Right lobe of liver (tissue), 6 donors: ENCODE measurements around the gene KIF1A. TPM values are rescaled to one million over a fixed set of nuclear protein-coding genes. Genes with fewer than 3 reads are reported as not detected.
"Not testable (repeated sequence)": the region's sequence is repeated elsewhere in the genome, so short reads cannot be mapped to it uniquely, and the experiment has no call there.

Source experiments
- ATAC-seq, 4 donors: fragments of 200-7000 bp; cut with Tn5 transposase; one replicate each; pipeline ENCODE4 v1.9.1; 2020; ENCODE audit warnings: mild to moderate bottlenecking in 4 of 4, moderate library complexity in 4 of 4
- DNase-seq, 3 donors: peaks; one replicate each; pipeline ENCODE4 v3.0.0-alpha.2; 2020
- H3K27ac ChIP-seq, 3 donors: fragments of 200-600 bp; one replicate each; pipeline ENCODE4 v1.8.0; 2022
- H3K27me3 ChIP-seq, 2 donors: fragments of 200-600 bp; one replicate each; pipeline ENCODE4 v1.8.0; 2022
- H3K36me3 ChIP-seq, 4 donors: fragments of 200-600 bp; sonication (generic) in 1 of 4; one replicate each; pipeline versions ENCODE4 v1.5.1 to v1.8.0; 2017 to 2022; ENCODE audit warnings: control low read depth in 1 of 4
- H3K4me1 ChIP-seq, 4 donors: fragments of 200-600 bp; sonication (generic) in 1 of 4; one replicate each; pipeline versions ENCODE4 v1.5.1 to v1.8.0; 2017 to 2022; ENCODE audit warnings: control low read depth in 1 of 4
- H3K4me3 ChIP-seq, 3 donors: fragments of 200-600 bp; one replicate each; pipeline ENCODE4 v1.8.0; 2022
- H3K9me3 ChIP-seq, 4 donors: fragments of 200-600 bp; sonication (generic) in 1 of 4; one replicate each; pipeline versions ENCODE4 v1.5.1 to v1.8.0; 2017 to 2022; ENCODE audit warnings: control low read depth in 1 of 4
- POLR2A ChIP-seq: fragments of 450-650 bp; IDR thresholded peaks from one replicate; pipeline ENCODE4 v1.6.1; 2017; ENCODE audit warnings: antibody characterized with exemption, mild to moderate bottlenecking
- WGBS: methylation state at CpG from one replicate; pipeline ENCODE4 v1.1.6; 2018; ENCODE audit warnings: low coverage, low lambda C conversion rate; ENCODE audit not compliant: insufficient coverage; ENCODE audit errors: missing lambda C conversion rate; 5-methylcytosine and 5-hydroxymethylcytosine counted together
- intact Hi-C, 2 donors: fragments of 100-400 bp; cut with DNase I; formaldehyde crosslinking; loops; one replicate each; pipeline versions ENCODE4 v1.11.2 to v1.14.1; 2022
- total RNA-seq, 6 experiments: library from RNA; depleted of rRNA in 2 of 6; stranded (reverse); fragments of >200 nt in 2 of 6; fragmentation: NEBNext Ultra II Directional in 3 of 6; extraction: Animal tissue kit (Norgen Biotek cat#: 25700) in 3 of 6; gene quantifications; one replicate each; pipeline versions ENCODE4 v1.1.0 to v1.2.4, GENCODE V29; 2016 to 2023
- TF ChIP-seq, protein P1 (sequence below), 4 donors: fragments of 200-600 bp in 3 of 4; fragments of 450-650 bp in 1 of 4; IDR thresholded peaks; one replicate each; pipeline versions ENCODE4 v1.5.1 to v1.8.0; 2016 to 2022; ENCODE audit warnings: antibody characterized with exemption in 4 of 4, mild to moderate bottlenecking in 2 of 4
- donor health status: DM: no; HTN: yes; CAD: no.
- donor health status: DM: no; HTN: no; CAD: no.
- donor health status: DM: no; HTN: no; CAD: no.
- donor health status: DM: no; HTN: yes; CAD: no.
- donor health status: DM: no; HTN: yes; CAD: no.

KIF1A gene
- total RNA-seq, 6 experiments from 2014 or later, result 0.31 to 0.87 (median 0.56) TPM

DNA sequence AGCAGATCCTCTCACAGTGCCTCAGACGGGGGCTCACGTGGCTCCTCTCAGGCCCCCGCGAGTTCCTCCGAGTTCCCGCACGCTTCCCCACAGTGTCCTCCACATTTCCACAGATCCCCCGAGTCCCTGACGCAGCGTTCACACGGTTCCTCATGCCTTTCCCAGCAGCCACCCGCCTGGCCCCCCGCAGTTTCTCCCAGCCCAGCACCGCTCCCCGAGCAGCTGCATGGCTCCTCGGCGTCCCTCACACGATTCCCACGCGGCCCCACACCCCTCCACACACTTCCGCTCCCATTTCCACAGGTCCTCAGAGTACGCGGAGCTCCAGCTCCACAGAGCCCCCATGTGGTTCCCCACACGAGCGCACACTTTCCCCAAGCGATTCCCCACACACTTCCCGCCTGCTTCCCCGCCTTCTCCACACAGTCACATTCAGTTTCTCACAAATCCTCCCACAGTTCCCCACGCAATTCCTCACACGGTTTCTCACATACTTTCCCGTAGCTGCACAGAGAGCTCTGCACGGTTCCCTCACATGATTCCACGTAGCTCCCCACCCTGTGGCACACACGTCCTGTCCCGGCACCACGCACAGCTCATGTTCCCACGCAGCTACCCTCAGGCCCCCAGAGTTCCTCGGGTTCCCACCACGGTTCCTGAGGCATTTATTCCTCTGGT is 39.9 kb downstream of the KIF1A start:
- WGBS, result 67% methylated on average over 29 of the region's 39 CpGs
- intact Hi-C loops, result no loop called here
- Histone ChIP-seq H3K4me3 (no peak overlapping the region), H3K36me3 (no peaks in the 10 kb centered on the region), H3K4me1 (no peaks in the 10 kb centered on the region), H3K27me3 (no peaks in the 10 kb centered on the region), H3K9me3 (no peaks in the 10 kb centered on the region), H3K27ac (no peak overlapping the region)
- TF ChIP-seq, protein P1, sequence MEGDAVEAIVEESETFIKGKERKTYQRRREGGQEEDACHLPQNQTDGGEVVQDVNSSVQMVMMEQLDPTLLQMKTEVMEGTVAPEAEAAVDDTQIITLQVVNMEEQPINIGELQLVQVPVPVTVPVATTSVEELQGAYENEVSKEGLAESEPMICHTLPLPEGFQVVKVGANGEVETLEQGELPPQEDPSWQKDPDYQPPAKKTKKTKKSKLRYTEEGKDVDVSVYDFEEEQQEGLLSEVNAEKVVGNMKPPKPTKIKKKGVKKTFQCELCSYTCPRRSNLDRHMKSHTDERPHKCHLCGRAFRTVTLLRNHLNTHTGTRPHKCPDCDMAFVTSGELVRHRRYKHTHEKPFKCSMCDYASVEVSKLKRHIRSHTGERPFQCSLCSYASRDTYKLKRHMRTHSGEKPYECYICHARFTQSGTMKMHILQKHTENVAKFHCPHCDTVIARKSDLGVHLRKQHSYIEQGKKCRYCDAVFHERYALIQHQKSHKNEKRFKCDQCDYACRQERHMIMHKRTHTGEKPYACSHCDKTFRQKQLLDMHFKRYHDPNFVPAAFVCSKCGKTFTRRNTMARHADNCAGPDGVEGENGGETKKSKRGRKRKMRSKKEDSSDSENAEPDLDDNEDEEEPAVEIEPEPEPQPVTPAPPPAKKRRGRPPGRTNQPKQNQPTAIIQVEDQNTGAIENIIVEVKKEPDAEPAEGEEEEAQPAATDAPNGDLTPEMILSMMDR (IDR thresholded peaks at IDR 0.05), result no peak
- no peak for TF ChIP-seq POLR2A
- DNase-seq, result no peak
- ATAC-seq, result no peak

DNA sequence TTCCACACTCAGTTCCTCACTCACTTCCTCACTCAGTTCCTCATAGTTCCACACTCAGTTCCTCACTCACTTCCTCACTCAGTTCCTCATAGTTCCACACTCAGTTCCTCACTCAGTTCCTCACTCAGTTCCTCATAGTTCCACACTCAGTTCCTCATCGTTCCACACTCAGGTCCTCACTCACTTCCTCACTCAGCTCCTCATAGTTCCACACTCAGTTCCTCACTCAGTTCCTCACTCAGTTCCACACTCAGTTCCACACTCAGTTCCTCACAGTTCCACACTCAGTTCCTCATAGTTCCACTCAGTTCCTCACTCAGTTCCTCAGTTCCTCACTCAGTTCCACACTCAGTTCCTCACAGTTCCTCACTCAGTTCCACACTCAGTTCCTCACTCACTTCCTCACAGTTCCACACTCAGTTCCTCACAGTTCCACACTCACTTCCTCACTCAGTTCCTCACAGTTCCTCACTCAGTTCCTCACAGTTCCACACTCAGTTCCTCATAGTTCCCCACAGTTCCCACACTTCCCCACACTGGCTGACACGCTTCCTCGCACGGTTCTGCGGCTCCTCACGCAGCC is 40.7 kb downstream of the KIF1A start:
- H3K27me3 ChIP-seq, H3K27ac ChIP-seq, H3K9me3 ChIP-seq, DNase-seq, ATAC-seq, H3K36me3 ChIP-seq, H3K4me1 ChIP-seq, H3K4me3 ChIP-seq, intact Hi-C loops: not testable (repeated sequence)
- 75% methylated on average over 6 of the region's 6 CpGs for WGBS

DNA sequence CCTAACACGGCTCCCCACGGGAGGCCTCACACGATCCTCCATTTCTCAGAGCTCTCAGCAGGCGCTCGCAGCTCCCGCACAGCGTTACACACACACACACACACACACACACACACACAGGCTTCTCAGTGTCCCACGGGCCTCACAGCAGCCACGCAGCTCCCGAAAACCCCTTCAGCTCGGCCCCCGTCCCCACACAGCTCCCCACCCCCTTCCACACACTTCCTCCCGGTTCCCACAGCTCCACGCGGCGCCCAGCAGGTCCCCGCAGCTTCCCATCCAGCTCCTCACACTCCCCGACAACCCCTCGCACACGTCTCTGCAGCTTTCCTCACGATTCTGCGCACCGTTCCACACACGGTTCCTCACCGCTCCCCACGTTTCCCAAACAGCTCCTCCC is 41.6 kb downstream of the KIF1A start:
- DNase-seq, result no peak
- Histone ChIP-seq H3K27ac (no peak overlapping the region), H3K36me3 (no peaks in the 10 kb centered on the region), H3K4me3 (no peak overlapping the region), H3K27me3 (no peaks in the 10 kb centered on the region), H3K4me1 (no peaks in the 10 kb centered on the region), H3K9me3 (no peaks in the 10 kb centered on the region)
- ATAC-seq, result no peak
- TF ChIP-seq, protein P1 (IDR thresholded peaks at IDR 0.05), result no peak
- TF ChIP-seq POLR2A, result no peak
- 85% methylated on average over 22 of the region's 26 CpGs for WGBS
- intact Hi-C loops, result no loop called here

- no peak for TF ChIP-seq POLR2A
- TF ChIP-seq, protein P1 (IDR thresholded peaks at IDR 0.05), result no peak
- no peak for DNase-seq
- Histone ChIP-seq H3K4me1 (no peaks in the 10 kb centered on the region), H3K9me3 (no peaks in the 10 kb centered on the region), H3K4me3 (no peak overlapping the region), H3K27ac (no peak overlapping the region), H3K27me3 (no peaks in the 10 kb centered on the region), H3K36me3 (no peaks in the 10 kb centered on the region)
- ATAC-seq, result no peak
- 91% methylated on average over 46 of the region's 49 CpGs for WGBS
- intact Hi-C loops, result no loop called here
These were observed 42.4 kb downstream of the KIF1A start for GRCh38 chr2:240777456-240778212.

GRCh38 chr2:240775905-240776304 is 44.1 kb downstream of the KIF1A start:
- ATAC-seq (peak in 2 of 4 donors; percentile 11 to 28), DNase-seq (no peak)
- TF ChIP-seq, protein P1 (IDR thresholded peaks at IDR 0.05), result no peak
- TF ChIP-seq POLR2A, result no peak
- intact Hi-C loops, result no loop called here
- H3K27me3 ChIP-seq, result no peaks in the 10 kb centered on the region
- H3K4me1 ChIP-seq, result no peaks in the 10 kb centered on the region
- H3K4me3 ChIP-seq, result no peak overlapping the region
- H3K9me3 ChIP-seq, result no peaks in the 10 kb centered on the region
- no CpG with 5 or more reads among the region's 8 CpGs for WGBS
- no peaks in the 10 kb centered on the region for H3K36me3 ChIP-seq
- H3K27ac ChIP-seq, result no peak overlapping the region
